GM18951 (cell line): ENCODE data around the gene TGDS.

Source experiments
- POLR2A ChIP-seq: IDR thresholded peaks from 4 replicates; pipeline ENCODE4 v1.6.1; 2011; ENCODE audit warnings: mild to moderate bottlenecking; ENCODE audit not compliant: insufficient read length, insufficient read depth; ENCODE audit errors: extremely low read depth
- in situ Hi-C: fragments of 300-500 bp; cut with MboI; formaldehyde crosslinking; loops from one replicate; pipeline ENCODE4 v1.12.0; 2022; ENCODE audit warnings: low sequenced_read_pairs, mixed read lengths, inconsistent platforms; ENCODE audit not compliant: unreplicated experiment

Gene TGDS

GRCh38 chr13:94525781-94526180, 70.2 kb downstream of the TGDS start:
- TF ChIP-seq POLR2A, result no peak
- in situ Hi-C loops, result no loop called here

GRCh38 chr13:94524407-94524806, 71.5 kb downstream of the TGDS start:
- in situ Hi-C loops, result no loop called here
- TF ChIP-seq POLR2A, result no peak
